NAMALWA (cell line): Measurements from ENCODE around the gene TARBP2.
"Not testable (repeated sequence)": the region's sequence is repeated elsewhere in the genome, so short reads cannot be mapped to it uniquely, and the experiment has no call there.

ENCODE experiments used
- DNase-seq: peaks from one replicate; pipeline ENCODE4 v3.0.0-alpha.2; 2015; ENCODE audit warnings: low spot score

TARBP2 gene

DNA sequence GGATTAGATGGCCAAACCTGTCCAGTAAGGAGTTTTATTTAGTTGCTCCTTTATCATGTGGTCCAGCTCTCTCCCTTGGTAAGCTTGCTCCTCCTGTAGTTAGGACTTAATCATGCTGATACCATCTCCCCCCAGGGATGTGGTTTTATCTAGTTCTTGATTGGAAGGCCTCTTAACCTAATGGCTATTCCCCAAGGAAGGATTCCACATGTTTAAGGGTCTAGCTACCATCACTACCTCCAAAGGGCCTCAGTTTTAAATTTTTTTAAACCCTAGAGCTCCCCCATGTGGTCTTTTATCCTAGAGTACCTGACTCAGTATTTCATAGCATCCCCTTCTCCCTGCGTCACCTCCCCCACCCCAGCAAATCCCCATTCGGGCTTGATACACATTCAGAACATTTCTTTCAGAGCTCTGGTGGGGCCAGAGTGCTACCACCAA, 24.3 kb upstream of the TARBP2 start:
- peak; percentile 68 for DNase-seq

DNA sequence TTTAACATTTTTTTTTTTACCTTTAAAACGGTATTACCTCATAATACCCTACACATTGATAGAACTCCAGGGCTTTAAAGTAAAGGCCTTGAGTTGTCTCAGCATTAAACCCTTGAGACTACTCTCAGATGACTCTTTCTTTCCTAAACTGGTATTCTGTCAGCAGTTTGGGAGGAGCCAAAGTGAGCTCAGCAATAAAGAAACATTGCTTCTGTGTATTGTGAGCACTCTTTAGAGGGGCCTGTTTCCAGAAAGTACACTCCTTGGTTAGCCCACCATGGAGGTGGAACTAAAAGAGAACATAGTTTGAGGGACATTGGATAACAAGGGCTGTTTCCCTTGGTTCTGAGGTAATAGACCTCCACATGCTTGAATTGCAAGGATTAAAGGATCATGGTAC, 22.2 kb upstream of the TARBP2 start:
- DNase-seq = no peak

DNA sequence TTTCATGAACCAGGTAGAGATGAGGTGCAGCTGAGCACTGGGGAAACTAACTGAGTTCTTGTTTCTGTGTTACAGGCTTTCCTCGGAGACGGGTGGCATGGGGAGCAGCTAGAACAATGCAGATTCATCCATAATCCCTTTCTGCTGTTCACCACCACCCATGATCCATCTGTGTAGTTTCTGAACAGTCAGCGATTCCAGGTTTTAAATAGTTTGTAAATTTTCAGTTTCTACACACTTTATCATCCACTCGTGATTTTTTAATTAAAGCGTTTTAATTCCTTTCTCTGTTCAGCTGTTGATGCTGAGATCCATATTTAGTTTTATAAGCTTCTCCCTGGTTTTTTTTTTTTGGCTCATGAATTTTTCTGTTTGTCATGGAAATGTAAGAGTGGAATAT, 21.8 kb upstream of the TARBP2 start:
- DNase-seq = no peak

DNA sequence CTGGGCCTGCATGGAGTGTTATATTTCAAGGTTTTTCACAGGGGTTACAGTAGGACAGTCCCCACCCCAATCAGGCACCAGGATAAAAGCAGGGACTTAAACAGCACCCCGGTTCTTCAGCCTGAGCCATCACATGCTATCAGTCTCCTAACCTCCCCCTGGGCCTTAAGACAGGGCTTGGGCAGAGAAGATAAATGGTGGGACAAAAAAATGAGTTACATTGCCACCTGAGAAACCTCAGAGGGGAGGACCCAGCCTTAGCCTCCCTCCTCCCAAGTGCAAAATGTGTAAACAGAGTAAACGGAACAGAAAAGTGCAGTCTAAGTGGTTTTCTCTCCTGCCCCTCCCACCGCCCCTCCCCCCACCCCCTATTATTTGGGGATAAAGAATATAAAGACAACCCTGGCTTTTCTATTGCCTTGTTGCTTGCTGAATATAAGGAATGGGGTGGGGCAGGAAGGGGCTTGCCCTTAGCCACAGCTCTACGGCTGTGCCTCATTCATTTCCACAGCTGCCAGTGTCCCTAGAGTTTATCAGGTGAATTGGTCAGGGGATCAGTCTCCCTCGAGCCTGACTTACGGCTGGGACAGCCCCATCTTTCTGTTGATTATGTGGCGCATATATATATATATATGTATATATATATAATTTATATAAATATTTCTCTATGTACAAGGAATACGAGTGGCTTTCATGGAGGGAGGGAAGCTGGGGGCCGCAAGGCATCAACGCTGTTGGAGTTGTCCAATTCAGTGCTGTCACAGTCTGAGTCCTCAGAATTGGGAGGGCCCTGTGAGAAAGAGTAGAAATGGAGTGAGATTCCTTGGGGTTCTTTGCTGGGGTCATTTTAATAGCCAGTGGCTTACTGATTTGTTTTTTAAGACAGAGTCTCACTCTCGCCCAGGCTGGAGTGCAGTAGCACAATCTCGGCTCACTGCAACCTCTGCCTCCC, 20.3 kb upstream of the TARBP2 start:
- DNase-seq = no peak

DNA sequence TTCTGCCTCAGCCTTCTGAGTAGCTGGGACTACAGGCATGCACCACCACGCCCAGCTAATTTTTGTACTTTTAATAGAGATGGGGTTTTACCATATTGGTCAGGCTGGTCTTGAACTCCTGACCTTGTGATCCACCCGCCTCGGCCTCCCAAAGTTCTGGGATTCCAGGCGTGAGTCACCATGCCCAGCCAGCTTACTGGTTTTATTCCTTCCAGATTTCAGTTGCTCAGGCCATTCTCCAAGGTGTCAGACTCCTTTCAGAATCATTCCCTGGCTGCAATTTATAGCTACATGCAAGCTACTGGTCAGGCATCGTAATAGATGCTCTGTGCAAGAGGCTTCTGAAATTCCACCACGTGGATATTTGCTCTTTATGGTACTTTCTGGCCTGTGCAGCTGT, 19.6 kb upstream of the TARBP2 start:
- not testable (repeated sequence) for DNase-seq

DNA sequence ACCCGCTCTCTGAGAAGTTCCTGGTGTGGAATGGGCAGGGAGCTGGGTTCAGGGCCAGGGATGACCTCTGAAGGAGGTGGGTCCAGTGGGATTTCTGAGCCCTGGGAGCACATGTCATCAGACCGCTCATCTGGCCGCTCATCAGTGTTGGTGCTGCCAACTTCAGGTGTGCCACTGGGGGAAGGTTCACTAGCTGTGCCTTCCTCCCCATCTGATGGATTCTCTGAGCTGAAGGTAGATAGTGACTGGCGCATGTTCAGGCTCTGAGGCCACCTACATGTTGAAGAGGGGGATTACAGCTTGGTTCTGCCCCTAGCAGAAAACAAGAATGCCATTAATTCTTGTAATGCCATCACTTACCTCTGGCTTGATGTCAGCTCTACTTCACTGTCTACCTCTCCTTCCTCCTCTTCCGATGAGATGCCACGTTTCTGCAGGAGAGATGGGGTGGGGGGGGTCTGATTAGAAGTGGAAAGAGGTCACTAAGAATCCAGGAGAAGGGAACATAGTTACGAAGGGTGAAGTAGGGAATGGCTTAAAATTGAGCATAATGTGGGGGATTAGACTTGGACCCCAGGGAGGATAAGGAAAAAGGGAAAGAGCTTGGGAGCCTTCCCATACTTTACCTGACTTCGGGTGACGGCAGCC, 19.0 kb upstream of the TARBP2 start:
- DNase-seq = peak; percentile 81

DNA sequence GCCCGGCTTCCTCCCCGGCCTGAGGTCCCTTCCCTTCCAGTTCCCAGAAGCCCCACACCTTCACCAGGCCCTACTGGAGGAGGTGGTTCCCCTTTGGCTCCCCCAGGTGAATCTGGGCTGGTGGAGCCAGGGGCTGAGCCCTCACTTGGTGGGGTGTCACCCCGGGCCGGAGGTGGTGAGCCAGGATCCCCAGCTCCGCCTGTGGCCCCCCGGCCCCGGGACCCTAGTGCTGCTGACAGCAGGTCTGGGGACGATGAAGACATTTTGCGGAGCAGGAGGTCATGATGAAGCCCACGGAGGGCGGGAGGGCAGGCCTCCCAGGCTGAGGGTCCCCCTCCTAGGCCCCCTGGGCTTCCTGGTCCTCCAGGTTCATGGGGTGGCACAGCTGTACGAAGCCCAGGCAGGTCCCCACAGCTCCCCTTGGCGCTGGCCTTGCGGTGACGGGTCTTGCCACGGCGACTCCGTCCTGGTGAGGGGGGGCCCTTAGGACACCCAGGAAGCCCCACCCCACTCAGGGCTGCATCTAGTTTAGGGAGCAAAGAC, 18.4 kb upstream of the TARBP2 start:
- no peak for DNase-seq

DNA sequence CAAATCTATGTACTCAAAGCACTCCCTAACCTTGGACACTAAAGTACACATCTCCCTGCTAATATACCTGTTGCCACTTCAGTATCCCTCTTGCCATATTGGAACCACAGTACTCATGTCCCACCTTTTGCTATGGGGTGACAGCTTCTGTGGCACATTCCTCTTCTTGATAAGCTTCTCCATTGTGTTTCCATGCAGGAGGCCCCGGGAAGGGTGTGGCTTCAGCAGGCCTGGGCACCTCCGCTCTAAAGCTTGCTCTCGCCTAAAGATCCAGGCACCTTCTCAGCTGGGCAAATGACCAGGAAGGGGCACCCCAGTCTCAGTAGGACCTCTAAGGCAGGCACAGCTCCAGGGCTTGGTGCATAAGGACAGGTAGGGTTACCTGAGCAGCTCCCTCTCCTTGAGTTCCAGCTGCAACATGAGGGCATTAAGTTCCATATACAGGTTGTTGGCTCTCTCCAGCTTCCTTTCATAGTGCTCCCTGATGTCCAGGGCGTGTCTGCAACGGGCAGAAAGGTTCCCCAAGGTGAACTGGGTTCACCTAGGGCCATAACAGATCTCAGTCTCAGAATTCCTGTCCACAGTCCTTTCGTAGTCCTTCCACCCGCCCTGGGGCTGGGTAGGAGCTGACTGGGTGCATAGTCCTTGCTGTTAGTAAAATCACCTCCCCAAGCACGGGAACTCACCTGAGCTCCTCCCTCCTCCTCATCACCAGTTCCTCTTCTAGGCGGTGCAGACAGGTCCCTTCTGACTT, 17.7 kb upstream of the TARBP2 start:
- no peak for DNase-seq

DNA sequence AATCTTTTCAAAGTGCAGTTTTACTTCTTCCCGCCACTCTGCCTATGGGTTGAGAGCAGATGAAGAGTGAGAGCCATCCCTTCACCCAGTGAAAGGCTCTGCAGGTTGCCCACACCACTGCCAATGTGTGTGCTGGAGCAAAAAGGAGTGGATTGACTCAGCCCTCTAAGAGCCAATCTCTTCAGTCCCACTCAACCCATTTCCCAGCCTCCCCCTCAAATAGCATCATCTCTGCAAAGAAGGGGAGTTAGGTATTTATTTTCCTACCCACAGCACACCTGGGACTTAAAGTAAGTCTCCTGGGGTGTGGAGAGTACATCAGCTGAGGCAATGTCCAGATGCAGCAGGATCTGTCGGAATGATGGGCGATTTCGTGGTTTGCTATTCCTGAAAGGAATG, 17.1 kb upstream of the TARBP2 start:
- no peak for DNase-seq

DNA sequence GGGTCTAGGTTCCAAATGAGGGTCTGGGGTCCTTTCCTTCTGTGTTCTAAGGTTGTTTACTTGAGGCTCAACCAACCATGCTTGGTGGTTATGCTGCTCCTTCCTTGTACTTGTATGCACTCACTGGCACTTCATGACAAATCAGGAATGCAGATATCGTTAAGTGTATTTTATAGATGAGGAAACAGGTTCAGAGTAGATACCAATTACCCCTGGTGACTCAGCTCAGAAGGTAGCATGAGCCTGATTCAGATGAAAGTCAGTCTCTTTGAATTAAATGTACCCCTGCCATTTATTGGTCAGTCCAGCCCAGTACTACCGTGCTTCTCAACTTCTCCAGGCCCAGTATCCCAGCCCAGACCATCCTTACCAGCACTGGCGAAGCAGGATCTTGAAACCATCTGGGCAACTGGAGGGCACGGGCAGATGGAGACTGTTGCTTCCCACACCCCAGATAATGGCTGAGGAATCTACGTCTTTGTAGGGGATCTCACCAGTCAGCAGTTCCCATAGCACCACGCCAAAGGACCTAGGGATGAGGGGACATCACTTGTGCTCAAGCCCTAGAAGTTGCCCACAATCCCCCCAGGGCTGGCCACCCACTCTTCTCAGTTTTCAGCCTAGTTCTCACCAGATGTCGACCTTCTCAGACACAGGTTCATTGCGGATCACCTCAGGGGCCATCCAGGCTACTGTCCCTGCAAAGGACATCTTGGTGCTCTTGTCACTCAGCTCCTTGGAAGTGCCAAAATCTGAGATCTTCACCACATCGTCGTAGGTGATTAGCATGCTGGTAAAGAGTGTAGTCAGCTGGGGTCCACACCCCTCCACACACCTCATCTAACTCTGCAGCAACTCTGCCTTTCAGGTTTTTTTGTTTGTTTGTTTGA, 16.2 kb upstream of the TARBP2 start:
- no peak for DNase-seq

DNA sequence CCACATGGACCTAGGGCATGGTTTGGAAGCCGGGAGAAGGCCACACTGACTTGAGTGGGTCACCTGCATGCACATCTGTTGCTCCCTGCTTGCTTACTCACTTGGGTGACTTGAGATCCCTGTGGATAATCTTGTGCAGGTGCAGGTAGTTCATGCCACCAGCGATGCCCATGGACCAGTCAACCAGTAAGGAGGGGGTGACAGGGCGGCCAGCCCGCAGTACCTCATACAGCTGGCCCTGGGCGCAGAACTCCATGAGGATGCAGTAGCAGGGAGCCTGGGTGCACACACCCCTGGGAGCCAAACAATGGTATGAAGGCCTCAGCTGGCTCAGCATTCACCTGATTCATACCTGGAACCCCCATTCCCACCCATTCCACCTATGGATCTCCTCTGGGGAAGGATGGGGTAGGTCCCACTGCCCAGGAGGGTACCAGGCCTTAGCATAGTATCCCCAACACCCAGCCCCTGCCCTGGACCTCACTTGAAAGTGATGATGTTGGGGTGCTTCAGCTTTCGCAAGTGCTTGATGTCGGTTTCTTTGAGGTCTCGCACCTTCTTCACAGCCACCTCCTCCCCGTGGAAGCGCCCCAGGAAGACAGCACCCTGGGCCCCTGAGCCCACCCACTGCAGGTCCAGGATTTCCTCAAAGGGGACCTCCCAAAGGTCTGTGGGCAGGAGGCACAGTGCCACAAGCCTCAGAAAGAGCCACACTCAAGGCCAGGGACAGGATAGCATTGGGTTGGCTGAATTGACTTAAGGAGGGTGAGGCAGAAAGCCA, 14.9 kb upstream of the TARBP2 start:
- DNase-seq = no peak

DNA sequence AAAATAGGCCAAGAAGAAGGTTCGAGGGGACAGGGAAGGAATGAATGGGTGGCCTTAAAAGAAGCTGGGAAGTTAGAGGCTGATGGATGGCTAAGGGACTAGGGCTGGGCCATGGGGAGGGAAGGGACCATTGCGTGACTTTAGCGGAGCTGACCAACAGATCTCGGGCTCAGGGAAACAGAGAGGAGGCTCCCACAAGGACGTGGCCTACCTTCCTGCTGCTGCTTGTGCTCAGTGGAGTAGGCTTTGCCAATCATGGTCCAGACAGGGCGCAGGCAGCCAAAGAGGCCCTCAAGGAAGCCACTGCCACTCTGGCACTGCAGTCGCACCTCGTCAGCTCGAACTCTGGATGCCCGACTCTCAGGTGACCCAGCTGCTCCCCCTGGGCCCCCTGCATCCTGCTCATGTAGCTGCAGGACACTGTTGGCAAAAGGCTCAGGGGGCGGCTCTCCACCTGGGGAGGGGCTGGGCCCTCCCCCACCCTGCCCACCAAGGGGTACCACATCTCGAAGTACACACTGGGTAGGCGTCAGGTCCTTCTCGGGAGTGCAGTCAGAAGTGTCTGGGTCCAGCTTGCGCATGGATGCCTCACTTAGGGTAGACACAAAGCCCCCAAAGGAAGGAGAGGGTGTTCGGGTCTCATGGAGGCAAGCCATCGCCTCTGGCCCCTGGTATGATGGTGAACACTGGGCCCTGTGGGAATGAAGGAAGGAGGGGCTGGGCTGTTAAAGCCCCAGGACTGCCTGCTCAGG, 14.2 kb upstream of the TARBP2 start:
- no peak for DNase-seq

DNA sequence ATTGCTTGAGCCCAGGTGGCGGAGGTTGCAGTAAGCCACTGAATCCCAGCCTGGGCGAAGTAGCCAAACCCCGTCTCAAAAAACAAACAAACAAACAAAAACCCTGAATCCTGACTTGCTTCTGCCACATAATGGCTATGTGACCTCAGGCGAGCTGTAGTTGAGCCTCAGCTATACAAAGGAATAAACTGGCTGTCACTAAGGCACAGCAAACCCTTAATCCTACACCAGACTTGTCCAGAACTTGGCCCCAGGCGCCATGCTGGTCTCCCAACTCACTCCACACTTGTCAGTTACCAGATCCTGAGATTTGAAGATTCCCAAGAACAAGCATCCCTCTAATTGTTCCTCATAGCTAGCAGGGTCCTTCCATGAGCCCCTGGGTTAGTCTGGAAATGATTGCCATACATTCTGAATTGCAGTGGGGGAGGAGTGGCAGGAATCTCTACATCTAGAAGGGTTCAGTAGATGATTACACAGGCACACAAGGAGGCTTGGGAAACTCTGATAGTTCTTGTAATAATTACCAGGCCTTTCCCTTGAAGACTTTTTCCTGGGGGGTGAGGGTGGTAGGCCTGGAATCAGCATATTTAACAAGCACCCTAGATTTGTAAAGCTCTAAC, 11.7 kb upstream of the TARBP2 start:
- no peak for DNase-seq

DNA sequence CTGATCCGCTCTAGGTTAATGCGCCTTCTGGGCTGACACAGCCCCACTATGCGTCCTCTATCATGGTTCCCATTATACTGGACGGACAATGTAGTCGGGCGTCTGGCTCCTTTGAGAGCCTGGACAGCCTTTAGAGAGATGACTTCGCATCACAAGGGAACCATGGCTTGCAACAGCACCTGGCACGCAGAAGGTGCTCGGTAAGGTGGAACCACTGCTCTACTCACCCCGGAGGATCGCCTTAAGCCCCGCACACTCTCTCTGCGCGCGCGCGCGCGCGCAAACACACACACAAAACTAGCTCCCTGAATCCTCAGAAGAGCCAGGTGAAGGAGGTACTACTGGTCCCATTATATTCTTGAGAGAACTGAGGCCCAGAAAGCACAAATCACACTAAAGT, 8.9 kb upstream of the TARBP2 start:
- peak; percentile 34 for DNase-seq

DNA sequence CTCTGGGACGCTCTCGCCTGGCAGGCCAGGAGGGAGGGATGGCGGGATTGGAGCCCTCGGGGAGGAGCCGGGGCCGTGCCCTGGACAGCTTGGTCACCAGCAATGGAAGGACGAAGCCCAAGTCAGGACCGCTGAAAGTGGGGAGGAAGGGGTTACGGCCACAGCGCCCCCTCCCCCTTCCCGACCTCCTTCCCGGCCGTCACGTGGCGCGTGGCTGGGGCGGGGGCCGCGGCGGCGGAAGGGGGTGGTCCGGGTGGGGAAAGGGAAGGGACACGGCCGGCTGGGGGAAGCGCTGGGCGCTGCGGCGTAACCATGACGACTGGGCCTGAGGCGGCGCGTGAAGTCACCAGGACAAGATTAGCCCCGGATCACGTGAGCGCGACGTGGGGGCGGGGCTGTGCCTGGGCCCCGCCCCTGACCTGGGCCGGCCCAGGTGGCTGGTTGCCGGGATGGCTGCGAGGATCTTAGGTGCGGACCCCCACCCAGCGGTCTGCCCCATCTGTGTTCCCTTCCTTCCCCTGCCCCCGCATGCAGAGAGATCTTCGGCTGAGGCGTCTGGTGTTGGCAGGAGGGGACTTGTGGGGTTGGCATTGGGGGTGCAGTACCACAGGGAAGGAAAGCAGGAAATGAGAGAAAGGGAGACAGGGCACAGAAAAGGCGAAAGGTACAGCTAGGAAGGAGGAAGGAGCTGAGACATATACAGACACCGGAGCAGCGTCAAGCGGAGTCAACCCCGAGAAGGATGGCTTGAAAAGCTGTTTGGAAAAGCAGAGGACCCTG, 8.1 kb upstream of the TARBP2 start:
- peak; percentile 90 for DNase-seq

DNA sequence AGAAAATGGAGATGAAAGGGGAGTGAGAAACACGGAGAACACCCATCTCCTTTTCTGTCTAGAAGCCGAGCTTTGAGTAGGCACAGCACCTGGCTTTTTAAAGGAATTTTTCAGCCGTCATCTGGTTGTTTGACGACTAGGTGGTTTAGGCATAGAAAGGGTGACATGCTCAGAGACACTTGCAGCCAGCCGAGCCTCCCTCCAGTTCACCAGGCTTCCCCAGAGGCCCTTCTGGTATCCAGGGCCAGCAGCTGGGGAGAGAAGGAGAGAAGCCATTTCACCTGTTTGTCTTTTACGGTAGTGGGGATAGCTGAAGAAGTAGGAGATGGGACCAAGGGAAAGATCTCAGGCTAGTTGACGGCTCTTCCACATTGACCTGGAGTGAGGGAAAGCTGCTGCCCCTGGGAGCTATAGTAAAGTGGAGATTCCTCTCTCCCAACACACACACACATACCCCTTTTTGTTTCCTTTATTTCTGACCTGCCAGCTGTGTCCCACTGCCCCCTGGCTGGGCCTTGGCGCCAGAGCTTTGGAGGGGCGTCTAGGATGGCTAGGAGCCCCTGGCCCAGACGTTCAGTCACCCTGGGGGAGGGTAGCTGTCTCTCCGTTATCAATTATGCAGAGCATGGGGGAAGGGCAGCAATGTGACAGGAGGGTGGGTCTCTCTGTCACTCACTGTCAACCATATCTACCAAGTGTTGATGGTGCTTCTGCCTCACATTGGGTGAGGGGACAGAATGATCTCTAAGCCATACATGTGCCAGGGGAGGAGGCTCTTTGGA, 7.3 kb upstream of the TARBP2 start:
- peak; percentile 48 for DNase-seq

DNA sequence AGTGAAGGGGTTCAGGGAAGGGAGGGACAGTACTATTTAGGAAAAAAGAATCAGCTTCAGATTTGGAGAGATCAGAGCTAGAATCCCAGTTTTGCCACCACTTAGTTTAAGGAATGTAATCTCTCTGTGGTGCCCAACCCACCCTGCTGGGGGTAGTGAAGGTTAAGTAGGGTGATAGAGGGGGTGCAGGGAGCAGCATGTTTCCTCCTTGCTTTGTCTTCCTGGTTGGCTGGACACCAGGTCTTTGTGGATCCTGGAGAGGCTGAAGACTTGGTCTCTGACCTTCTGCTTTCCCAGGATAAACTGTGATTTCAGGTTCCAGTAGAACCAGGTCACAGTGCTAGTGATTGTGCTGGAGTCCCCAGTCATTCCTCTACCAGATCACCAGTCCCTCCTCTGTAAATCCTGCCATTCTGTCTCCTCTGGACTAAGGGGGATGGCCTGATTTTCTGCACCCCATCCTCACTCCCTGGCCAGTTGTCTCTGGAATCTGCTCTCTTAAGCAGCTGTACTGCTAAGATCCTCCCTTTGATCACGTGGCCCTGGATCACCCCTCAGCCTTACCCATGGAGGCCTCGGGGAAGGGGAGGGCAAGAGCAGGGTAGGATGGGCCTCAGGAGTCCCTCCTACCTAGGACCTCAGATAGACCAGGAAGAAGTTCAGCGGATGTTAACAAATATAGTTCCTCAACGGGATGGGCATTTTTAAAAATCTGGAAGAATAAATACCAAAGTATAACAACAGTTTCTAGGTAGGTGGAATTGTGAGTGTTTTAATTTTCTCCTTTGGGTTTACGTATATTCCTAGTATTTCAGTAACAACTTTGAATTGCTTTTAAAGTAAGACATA, 5.0 kb upstream of the TARBP2 start:
- DNase-seq = no peak
